Adrenal gland (tissue), 5 donors: ENCODE data around the gene CENPI.

Experiments
- POLR2A ChIP-seq, 2 donors: fragments of 450-650 bp; IDR thresholded peaks; one replicate each; pipeline ENCODE4 v1.6.1; 2017; ENCODE audit warnings: antibody characterized with exemption in 2 of 2, mild to moderate bottlenecking in 2 of 2, moderate library complexity in 1 of 2
- TF ChIP-seq, protein P1 (sequence below), 6 experiments: fragments of 450-650 bp in 4 of 6; fragments of 200-600 bp in 2 of 6; sonication (generic) in 1 of 6; IDR thresholded peaks; 1 replicate in 5 of 6; 2 replicates in 1 of 6; pipeline versions ENCODE4 v1.5.1 to v1.8.0; 2016 to 2021; ENCODE audit warnings: antibody characterized with exemption in 6 of 6, mild to moderate bottlenecking in 2 of 6, moderate library complexity in 1 of 6
- donor health status: DM: no; HTN: no; CAD: no.

DNA sequence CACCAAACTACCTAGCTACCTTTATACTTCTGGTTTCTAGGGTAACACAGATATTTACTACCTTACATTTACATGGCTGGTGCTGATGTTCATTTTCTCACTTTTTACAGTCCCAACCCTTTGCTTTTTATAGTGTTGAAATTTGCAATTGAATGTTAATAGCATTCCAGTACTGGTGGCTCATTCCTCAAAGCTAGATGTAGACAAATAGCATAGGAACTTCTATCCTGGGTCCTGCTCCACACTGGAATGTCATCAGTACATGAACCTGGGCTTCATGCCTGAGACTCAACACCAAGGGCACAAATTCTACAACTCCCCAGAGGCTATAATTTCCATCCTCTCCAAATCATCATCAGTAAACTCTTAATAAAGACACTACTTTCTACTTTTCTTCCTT lies 35.8 kb upstream of the CENPI start:
- TF ChIP-seq, protein P1, sequence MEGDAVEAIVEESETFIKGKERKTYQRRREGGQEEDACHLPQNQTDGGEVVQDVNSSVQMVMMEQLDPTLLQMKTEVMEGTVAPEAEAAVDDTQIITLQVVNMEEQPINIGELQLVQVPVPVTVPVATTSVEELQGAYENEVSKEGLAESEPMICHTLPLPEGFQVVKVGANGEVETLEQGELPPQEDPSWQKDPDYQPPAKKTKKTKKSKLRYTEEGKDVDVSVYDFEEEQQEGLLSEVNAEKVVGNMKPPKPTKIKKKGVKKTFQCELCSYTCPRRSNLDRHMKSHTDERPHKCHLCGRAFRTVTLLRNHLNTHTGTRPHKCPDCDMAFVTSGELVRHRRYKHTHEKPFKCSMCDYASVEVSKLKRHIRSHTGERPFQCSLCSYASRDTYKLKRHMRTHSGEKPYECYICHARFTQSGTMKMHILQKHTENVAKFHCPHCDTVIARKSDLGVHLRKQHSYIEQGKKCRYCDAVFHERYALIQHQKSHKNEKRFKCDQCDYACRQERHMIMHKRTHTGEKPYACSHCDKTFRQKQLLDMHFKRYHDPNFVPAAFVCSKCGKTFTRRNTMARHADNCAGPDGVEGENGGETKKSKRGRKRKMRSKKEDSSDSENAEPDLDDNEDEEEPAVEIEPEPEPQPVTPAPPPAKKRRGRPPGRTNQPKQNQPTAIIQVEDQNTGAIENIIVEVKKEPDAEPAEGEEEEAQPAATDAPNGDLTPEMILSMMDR (IDR thresholded peaks at IDR 0.05) = no peak
- TF ChIP-seq POLR2A (IDR thresholded peaks at IDR 0.05) = no peak
